ENCODE measurements around the gene MAD1L1.

- TF ChIP-seq CTCF (IDR thresholded peaks at IDR 0.05) = no peak
- TF ChIP-seq JUN (CRISPR knock-in tag; IDR thresholded peaks at IDR 0.05) = no peak
- no peak for TF ChIP-seq MLX (CRISPR knock-in tag; IDR thresholded peaks at IDR 0.05)
- no peak for TF ChIP-seq NFATC4 (CRISPR knock-in tag; IDR thresholded peaks at IDR 0.05)
- TF ChIP-seq NR2C2 (CRISPR knock-in tag; IDR thresholded peaks at IDR 0.05) = no peak
- TF ChIP-seq PREB (CRISPR knock-in tag; IDR thresholded peaks at IDR 0.05; ENCODE audit: borderline replicate concordance) = no peak
- TF ChIP-seq ZSCAN18 (CRISPR knock-in tag; IDR thresholded peaks at IDR 0.05) = no peak
- no peak for TF ChIP-seq SMAD3 (CRISPR knock-in tag; IDR thresholded peaks at IDR 0.05; ENCODE audit: borderline replicate concordance)
- no peak for TF ChIP-seq ZNF121 (CRISPR knock-in tag; IDR thresholded peaks at IDR 0.05)
Measured at GRCh38 chr7:2275101-2275500, 42.4 kb upstream of the MAD1L1 start.
